OCI-LY1 (cell line): ENCODE measurements around the gene NOTUM.

Experiments used
- H2AFZ ChIP-seq: fragments of 200-600 bp; sonication (generic), shearing (Covaris generic); 2 replicates; pipeline ENCODE4 v1.6.0; 2014; ENCODE audit warnings: antibody characterized with exemption, mild to moderate bottlenecking, low read length
- H3F3A ChIP-seq: fragments of 200-600 bp; sonication (generic), shearing (Covaris generic); 2 replicates; pipeline ENCODE4 v1.6.0; 2014; ENCODE audit warnings: mild to moderate bottlenecking, antibody characterized with exemption, low read length, moderate library complexity; ENCODE audit not compliant: insufficient read depth
- H3K27ac ChIP-seq: fragments of 200-600 bp; sonication (generic); 2 replicates; pipeline ENCODE4 v1.5.1; 2014; ENCODE audit warnings: low read length, mixed run types, mild to moderate bottlenecking, low read depth; ENCODE audit not compliant: poor library complexity, severe bottlenecking
- H3K27me3 ChIP-seq: fragments of 200-600 bp; sonication (generic); 2 replicates; pipeline ENCODE4 v1.6.0; 2014; ENCODE audit warnings: antibody characterized with exemption, mild to moderate bottlenecking, low read length, moderate library complexity; ENCODE audit not compliant: insufficient read depth
- H3K36me3 ChIP-seq: fragments of 200-600 bp; sonication (generic); 2 replicates; pipeline ENCODE4 v1.6.1; 2014; ENCODE audit warnings: mild to moderate bottlenecking, antibody characterized with exemption, low read length, moderate library complexity, mixed read lengths; ENCODE audit not compliant: insufficient read depth
- H3K4me1 ChIP-seq: fragments of 200-600 bp; sonication (generic); 2 replicates; pipeline ENCODE4 v1.5.1; 2014; ENCODE audit warnings: mild to moderate bottlenecking, low read length, moderate library complexity; ENCODE audit not compliant: insufficient read depth, severe bottlenecking
- H3K4me2 ChIP-seq: fragments of 200-600 bp; sonication (generic), shearing (Covaris generic); 2 replicates; pipeline ENCODE4 v1.6.1; 2014; ENCODE audit warnings: low read length
- H3K4me3 ChIP-seq: fragments of 200-600 bp; sonication (generic); 2 replicates; pipeline ENCODE4 v1.5.1; 2014; ENCODE audit warnings: low read length, low read depth, mild to moderate bottlenecking, mixed read lengths; ENCODE audit not compliant: poor library complexity, severe bottlenecking
- H3K79me2 ChIP-seq: fragments of 200-600 bp; shearing (Covaris generic); 2 replicates; pipeline ENCODE4 v1.6.1; 2016; ENCODE audit warnings: mixed run types, low read length, mixed read lengths; ENCODE audit not compliant: insufficient read depth
- H3K9ac ChIP-seq: fragments of 200-600 bp; sonication (generic), shearing (Covaris generic); 2 replicates; pipeline ENCODE4 v1.6.1; 2014; ENCODE audit warnings: mild to moderate bottlenecking, low read length, mixed read lengths
- H3K9me2 ChIP-seq: fragments of 200-600 bp; sonication (generic), shearing (Covaris generic); 2 replicates; pipeline ENCODE4 v1.6.1; 2014; ENCODE audit warnings: low read depth, mild to moderate bottlenecking, low read length, mixed read lengths
- H3K9me3 ChIP-seq: fragments of 200-600 bp; shearing (Covaris generic); 2 replicates; pipeline ENCODE4 v1.6.1; 2014; ENCODE audit warnings: low read length, mixed read lengths
- H4K20me1 ChIP-seq: fragments of 200-600 bp; sonication (generic), shearing (Covaris generic); 2 replicates; pipeline ENCODE4 v1.6.0; 2016; ENCODE audit warnings: mild to moderate bottlenecking, low read length; ENCODE audit not compliant: insufficient read depth
- EZH2 ChIP-seq: fragments of 200-600 bp; sonication (generic), shearing (Covaris generic); IDR thresholded peaks from 2 replicates; pipeline ENCODE4 v1.8.0; 2017; ENCODE audit warnings: borderline replicate concordance, mixed run types, mild to moderate bottlenecking, antibody characterized with exemption, low read length, moderate library complexity, mixed read lengths
- TF ChIP-seq, protein P1 (sequence below): fragments of 200-600 bp; sonication (generic), shearing (Covaris generic); IDR thresholded peaks from 2 replicates; pipeline ENCODE4 v1.5.1; 2017; ENCODE audit warnings: mild to moderate bottlenecking, antibody characterized with exemption, low read length, moderate library complexity, mixed read lengths

Gene NOTUM

DNA sequence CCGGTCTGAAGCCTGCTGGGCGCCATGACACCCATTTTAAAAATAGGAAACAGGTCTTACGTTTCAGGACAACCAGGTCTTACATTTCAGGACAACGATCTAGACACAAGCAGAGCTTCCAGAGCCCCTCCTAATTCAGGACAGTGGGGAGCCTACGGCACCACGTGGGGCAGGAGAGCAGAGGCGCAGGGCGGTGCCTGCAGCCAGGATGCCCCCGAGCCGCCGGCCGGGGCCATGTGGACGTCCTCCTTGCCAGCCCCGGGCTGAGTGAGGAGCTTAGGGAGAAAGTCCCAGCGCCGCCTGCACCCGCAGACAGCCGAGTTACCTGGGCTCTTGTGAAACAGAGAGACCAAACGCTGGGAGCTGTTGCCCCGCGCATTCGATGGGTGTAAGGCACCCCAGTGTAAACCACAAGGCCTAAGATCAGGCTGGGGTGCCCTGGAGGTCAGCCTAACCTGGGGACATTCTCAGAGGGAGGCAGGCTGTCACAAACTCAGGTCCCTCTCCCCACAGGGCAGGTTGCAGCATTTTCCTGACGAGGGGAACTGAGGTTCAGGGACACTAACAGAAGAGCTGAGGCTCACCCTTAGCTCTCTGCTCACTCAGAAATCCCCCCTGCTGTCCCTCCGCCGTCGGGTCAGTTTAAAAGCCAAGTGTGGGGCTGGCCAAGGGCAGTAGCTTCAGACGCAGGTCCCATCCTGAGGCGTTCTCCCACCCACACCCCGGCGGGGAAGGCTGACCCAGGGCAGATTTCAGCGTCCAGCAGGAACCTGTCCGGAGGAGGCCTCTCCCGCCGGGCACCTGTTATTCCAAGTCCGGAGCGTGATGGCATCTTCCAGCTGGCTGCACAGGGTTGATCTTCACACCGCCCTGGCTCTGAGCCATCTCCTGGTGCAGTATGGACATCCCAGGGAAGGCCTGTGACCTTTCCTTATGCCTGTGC is 1.8 kb upstream of the NOTUM start:
- Histone ChIP-seq H3K4me1 (peaks cover 20% of the 10 kb centered on the region), H3K27me3 (peaks cover 23% of the 10 kb centered on the region; the same call in 1 of the 2 replicates), H3K9me3 (no peaks in the 10 kb centered on the region), H3K9me2 (no peaks in the 10 kb centered on the region), H3K27ac (no peak overlapping the region), H3K4me3 (no peak overlapping the region), H3K9ac (no peak overlapping the region), H3K79me2 (no peaks in the 10 kb centered on the region), H2AFZ (no peak overlapping the region), H3K4me2 (no peak overlapping the region), H3F3A (no peaks in the 10 kb centered on the region), H4K20me1 (no peaks in the 10 kb centered on the region), H3K36me3 (no peaks in the 10 kb centered on the region)
- TF ChIP-seq, protein P1, sequence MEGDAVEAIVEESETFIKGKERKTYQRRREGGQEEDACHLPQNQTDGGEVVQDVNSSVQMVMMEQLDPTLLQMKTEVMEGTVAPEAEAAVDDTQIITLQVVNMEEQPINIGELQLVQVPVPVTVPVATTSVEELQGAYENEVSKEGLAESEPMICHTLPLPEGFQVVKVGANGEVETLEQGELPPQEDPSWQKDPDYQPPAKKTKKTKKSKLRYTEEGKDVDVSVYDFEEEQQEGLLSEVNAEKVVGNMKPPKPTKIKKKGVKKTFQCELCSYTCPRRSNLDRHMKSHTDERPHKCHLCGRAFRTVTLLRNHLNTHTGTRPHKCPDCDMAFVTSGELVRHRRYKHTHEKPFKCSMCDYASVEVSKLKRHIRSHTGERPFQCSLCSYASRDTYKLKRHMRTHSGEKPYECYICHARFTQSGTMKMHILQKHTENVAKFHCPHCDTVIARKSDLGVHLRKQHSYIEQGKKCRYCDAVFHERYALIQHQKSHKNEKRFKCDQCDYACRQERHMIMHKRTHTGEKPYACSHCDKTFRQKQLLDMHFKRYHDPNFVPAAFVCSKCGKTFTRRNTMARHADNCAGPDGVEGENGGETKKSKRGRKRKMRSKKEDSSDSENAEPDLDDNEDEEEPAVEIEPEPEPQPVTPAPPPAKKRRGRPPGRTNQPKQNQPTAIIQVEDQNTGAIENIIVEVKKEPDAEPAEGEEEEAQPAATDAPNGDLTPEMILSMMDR = no peak
- TF ChIP-seq EZH2 = no peak

DNA sequence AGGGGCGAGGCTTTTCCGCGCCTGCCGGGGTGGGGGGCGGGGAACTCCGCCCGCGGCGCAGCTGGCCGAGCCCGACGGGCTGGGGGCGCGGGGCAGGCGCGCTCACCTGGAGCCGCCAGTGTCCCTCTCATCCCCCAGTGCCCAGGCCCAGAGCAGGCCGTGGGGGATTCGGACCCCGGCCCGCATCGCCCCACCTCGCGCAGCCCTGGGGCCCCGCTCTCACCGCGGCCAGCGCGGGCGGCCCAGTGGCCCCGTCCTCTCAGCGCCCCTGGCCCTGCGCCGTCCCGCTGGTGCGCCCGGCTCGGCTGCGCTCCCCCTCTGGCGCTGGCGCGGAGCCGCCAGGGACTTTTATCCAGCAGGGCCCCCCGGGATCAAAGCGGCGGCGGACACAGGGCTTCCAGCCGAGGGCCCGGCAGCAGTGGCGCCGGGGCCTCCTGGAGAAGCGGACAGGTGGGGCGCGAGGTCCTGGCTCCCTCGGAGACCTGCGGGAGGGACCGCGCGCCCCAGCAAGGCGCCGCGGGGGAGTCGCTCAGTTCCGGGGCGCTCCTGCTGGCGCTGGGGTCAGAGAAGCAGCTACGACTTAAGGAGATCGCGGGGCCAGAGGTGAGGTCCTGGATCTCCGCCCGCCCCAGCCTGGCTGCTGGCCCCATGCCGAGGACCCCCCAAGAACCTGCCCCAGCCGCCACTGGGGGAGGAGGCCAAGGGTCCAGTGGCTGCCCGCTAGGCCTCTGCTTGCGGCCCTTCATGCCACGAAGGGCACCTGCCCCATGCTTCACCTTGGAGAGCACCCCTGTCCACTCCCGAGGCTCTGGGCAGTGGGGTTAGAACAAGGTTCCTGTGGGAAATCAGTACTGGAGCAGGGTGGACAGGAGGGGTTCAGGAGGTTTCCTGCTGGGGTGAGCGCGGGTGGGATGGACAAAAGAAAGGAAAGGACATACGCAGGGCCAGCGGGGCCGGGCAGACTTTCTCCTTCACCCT is 823 bp upstream of the NOTUM start:
- Histone ChIP-seq H3K9ac (no peak overlapping the region), H3F3A (no peaks in the 10 kb centered on the region), H4K20me1 (no peaks in the 10 kb centered on the region), H3K79me2 (no peaks in the 10 kb centered on the region), H3K4me3 (no peak overlapping the region), H3K4me1 (peaks cover 10% of the 10 kb centered on the region), H3K27me3 (peaks cover 25% of the 10 kb centered on the region; the same call in 1 of the 2 replicates), H3K9me2 (no peaks in the 10 kb centered on the region), H3K4me2 (no peak overlapping the region), H3K9me3 (no peaks in the 10 kb centered on the region), H3K36me3 (no peaks in the 10 kb centered on the region), H2AFZ (no peak overlapping the region), H3K27ac (no peak overlapping the region)
- TF ChIP-seq, protein P1 = no peak
- TF ChIP-seq EZH2 = no peak

DNA sequence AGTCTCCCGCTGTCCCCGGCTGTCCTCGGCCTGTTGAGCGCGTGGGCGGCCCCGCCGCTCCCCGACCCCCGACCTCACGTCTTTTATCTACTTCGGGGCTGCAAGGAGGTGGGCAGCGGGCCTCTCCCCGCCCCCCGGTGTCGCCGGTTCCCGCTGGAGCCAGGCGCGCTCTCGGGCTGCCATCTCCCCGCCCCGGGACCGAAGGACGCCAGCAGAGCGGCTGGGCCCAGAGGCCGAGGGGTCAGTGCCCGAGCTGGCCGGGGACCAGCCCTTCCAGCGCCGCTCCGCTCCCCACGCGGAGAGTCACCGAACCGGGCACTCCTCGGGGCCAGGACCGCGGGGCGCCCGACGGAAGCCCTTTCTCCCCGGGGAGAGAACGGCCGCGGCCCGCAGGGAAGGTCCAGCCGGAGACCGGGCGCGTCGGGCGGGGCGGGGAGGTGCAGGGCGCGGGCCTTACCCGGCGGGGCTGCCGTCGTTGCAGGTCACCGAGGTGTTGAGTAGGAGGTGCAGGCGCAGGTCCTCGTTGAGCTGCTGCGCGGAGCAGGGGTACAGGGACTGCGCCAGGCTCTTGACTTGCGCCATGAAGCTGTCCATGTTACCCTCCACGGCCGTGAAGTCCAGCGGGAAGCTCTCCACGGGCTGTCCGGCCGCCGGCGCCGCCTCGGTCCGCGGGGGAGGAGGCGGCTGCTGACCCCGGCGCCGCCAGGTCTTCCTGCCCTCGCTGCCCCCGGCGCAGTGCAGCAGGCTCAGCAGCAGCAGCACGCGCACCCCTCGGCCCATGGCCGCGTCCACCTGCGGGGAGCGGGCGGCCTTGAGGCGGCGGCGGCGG is 643 bp downstream of the NOTUM start:
- Histone ChIP-seq H3K79me2 (no peaks in the 10 kb centered on the region), H2AFZ (no peak overlapping the region), H4K20me1 (no peaks in the 10 kb centered on the region), H3K4me2 (peak overlapping the region; percentile 67), H3K4me3 (peak overlapping the region; percentile 48), H3K27ac (no peak overlapping the region), H3K36me3 (no peaks in the 10 kb centered on the region), H3K4me1 (peaks cover 10% of the 10 kb centered on the region), H3K9me2 (no peaks in the 10 kb centered on the region), H3K9me3 (no peaks in the 10 kb centered on the region), H3K27me3 (peaks cover 30% of the 10 kb centered on the region; the same call in 1 of the 2 replicates), H3F3A (no peaks in the 10 kb centered on the region), H3K9ac (no peak overlapping the region)
- TF ChIP-seq, protein P1 = no peak
- TF ChIP-seq EZH2 = no peak
